ENCODE results near the gene ANKRD13A.

Gene ANKRD13A

GRCh38 chr12:109998904-109999648 is at the start of gene ANKRD13A:
ANKRD13A (plus strand) TSS chr12:109999430; CDS start chr12:109999689, 259 bp downstream.
- peak; percentile 94 for DNase-seq (ENCODE audit: low spot score)

DNA sequence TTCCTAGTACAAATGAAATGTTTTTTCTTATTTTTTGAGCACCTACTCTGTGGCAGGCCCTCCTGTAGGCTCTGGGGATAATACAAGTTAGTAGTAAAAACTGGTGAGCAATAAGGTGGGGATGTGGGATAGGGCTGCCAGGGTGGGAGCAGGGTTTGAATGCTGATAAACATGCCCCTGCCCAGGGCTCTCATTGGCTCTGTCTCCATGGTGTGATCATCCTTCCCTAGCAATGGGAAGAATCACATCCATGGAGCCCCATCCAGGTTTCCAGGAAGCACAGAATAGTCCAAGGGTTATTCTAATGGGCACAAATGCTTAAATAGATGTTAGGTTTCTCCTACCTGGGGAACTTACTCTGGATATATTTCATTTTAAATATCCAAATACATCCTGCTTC is 48.6 kb upstream of the ANKRD13A start:
- no peak for DNase-seq (ENCODE audit: low spot score)

GRCh38 chr12:109951136-109951535 is 48.1 kb upstream of the ANKRD13A start:
- DNase-seq (ENCODE audit: low spot score): no peak

GRCh38 chr12:109951751-109952150 is 47.5 kb upstream of the ANKRD13A start:
- DNase-seq (ENCODE audit: low spot score): no peak

DNA sequence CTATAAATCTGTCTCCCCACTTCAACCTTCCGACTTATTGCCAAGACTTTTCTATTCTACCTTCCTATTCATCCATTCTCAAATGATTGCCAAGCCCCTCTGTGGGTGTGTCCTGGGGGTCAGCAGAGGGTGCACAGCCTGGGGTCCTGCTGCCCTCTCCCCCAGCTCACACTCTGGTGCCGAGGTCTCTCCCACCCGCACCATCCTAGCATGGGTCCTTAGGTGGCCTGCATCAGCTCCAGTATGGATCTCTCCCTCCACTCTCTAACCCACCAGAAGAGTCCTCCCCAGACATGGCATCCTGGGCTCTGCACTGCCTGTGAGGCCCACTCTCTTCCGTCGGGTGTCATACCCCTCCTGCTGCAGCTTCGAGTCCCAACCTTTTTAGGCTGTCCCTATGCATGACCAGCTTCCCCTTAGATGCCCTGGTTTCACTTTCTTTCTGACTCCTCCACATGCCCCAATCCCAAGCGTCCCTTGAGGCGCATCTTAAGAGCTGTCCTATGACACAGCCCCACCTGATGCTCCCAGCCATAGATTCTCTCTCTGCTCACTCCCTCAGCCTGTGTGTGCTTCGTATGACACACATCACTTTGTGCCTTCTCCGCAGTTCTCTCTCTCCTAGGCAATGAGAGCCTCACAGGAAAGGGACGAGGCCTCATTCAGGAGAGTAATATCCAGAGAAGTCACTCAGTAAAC is 46.9 kb upstream of the ANKRD13A start:
- DNase-seq (ENCODE audit: low spot score): peak; percentile 68

- DNase-seq (ENCODE audit: low spot score): no peak
Observed at GRCh38 chr12:109952873-109953272, 46.4 kb upstream of the ANKRD13A start.

- no peak for DNase-seq (ENCODE audit: low spot score)
Observed at GRCh38 chr12:109953656-109954055, 45.6 kb upstream of the ANKRD13A start.

DNA sequence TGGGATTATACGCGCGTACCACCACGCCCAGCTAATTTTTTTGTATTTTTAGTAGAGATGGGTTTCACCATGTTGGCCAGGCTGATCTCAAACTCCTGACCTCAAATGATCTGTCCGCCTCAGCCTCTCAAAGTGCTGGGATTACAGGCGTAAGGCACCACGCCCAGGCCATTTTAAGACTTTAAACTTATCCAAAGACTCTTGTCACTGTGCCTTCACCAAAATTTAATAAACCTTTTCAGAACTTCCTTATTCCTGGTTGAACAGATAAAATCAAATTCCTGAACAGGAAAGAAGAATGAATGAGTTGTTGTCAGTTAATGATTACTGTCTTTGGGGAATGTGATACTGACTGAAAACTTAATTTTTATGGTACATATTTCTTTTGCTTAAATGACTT is 40.9 kb upstream of the ANKRD13A start:
- DNase-seq (ENCODE audit: low spot score): no peak

- no peak for DNase-seq (ENCODE audit: low spot score)
Observed at GRCh38 chr12:109959411-109960093, 39.7 kb upstream of the ANKRD13A start.

- no peak for DNase-seq (ENCODE audit: low spot score)
Observed at GRCh38 chr12:109961201-109961600, 38.0 kb upstream of the ANKRD13A start.

- DNase-seq (ENCODE audit: low spot score): no peak
Observed at GRCh38 chr12:109961612-109962011, 37.6 kb upstream of the ANKRD13A start.

DNA sequence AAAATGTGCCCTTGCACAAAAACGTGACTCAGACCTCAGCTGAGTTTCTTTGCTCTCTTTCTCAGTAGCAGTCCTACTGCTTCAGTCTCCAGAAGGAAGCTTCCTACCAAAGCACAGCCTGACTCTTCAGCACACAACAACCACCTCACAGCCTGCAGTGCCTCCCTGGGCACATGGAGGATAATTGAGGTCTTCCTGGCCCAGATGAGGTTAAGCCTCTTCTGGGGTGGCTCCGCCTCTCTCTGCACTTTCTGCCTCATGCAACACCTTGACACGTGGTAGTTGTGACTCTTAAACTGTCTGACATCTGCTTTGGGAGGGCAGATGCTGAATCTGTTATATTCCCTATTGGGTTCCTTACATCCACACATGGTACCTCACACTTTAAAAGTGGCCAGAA is 36.8 kb upstream of the ANKRD13A start:
- DNase-seq (ENCODE audit: low spot score): no peak

DNA sequence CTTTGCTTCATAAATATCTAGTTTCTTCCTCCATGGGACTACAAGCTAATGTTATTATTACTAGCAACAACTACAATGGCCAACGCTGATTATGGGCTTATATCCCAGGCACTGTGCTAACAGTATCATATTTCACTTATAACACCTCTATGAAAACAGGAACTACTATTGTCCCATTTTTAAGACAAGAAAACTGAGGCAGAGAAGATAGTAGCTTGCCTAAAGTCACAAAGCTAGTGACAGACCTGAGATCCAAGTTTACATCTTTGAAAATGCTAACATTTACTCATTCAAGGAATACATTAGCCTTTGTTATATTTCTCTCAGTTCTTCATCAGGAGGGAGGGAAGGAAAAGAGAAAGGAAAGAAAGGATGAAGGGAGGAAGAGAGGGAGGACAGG is 35.9 kb upstream of the ANKRD13A start:
- DNase-seq (ENCODE audit: low spot score): no peak

DNA sequence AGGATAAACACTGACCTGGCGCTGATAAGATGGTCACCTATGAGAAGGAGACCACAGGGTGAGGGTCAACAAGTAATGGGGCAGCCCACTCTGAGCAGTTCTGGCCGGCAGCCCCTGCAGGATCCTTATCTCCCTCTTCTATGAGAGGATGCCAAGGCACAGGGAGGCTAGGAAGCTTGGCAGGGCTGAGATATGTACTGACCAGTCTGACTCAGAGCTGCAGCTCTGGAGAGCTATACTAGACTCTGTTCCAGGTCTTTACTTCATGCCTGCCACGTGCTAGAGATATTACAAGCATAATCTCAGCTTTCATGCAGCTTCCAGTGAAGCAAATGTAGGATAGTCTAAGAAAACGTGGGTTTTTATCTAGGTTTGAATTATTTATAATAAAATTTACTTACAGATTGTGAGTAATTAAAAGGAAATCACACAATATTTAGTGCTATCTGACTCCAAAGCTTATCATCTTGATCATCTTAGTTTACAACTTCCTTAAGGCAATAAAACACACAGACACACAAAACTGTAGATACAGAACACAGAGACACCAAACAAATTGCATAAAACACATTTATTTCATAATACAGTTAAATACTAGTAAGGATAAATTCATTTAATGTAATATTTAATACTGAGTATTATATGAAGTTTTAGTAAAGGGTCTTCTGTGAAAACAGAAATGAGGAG is 35.3 kb upstream of the ANKRD13A start:
- no peak for DNase-seq (ENCODE audit: low spot score)

DNA sequence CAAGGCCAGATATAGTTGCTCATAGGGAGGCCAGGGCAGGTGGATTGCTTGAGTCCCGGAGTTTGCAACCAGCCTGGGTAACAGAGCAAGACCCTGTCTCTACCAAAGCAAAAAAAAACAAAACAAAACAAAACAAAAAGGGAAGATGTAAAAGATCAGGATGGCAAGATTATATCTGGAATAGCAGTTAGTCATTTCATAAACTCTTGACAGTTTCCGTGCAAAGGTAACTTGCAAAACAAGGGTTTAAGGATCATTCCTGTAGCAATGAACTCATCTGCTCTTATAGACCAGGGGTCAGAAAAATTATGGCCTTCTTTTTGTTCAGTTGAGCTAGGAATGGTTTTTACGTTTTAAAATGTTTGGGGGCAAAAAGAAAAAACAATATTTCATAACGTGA is 32.7 kb upstream of the ANKRD13A start:
- DNase-seq (ENCODE audit: low spot score): no peak

DNA sequence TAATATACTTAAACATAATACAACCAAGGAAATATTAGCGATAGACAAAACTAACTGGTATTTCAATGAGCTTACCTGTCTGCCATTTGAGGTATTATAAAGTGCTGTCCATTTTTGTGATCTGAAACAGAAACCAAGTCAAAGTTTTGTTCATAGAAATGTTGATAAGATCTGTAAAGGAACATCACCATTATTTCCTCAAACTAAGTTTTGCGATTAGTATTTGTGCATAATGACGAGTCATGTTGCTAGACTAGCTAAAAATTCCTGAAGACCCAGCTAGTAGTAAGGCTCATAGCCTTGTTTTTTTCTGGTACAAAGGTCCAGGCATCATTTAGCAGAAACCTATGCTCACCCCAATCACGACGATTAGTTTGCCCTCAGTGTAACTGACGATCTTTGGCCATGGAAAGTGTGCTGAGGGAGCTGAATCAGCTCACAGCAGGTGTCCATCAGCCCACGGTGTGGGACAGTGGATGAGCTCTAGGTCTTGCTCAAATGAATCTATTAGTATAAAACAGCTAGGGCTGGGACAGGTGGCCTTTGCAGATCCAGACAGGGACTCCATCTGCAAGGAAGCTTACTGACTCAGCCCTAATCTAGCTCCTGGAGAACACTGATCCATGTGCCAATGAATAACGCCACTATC is 31.7 kb upstream of the ANKRD13A start:
- no peak for DNase-seq (ENCODE audit: low spot score)

GRCh38 chr12:109968032-109968420 is 31.2 kb upstream of the ANKRD13A start:
- no peak for DNase-seq (ENCODE audit: low spot score)

DNA sequence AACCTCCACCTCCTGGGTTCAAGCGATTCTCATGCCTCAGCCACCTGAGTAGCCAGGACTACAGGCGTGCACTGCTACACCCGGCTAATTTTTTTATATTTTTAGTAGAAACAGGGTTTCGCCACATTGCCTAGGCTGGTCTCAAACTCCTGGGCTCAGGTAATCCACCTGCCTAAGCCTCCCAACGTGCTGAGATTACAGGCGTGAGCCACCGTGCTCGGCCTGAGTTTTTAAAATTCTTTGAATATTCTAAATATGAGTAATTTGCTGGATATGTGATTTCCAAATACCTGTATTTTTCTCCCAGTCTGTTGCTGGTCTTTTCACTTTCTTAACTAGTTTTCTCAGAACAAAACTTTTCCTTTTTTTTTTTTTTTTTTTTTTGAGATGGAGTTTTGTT is 30.4 kb upstream of the ANKRD13A start:
- no peak for DNase-seq (ENCODE audit: low spot score)

- no peak for DNase-seq (ENCODE audit: low spot score)
Observed at GRCh38 chr12:109972821-109973220, 26.4 kb upstream of the ANKRD13A start.

- DNase-seq (ENCODE audit: low spot score): no peak
Observed at GRCh38 chr12:109981311-109981710, 17.9 kb upstream of the ANKRD13A start.

GRCh38 chr12:109982210-109982609 is 17.0 kb upstream of the ANKRD13A start:
- DNase-seq (ENCODE audit: low spot score): no peak

All from pons (tissue), 1 donor.